NCI-H1694 (cell line): Measurements from ENCODE around the gene ATP7B.

Experiments used
- DNase-seq: peaks from one replicate; lab custom pipeline; 2025; lab: John Stamatoyannopoulos, UW

Gene ATP7B

GRCh38 chr13:51978796-51979556 is 32.3 kb downstream of the ATP7B start:
- DNase-seq, result no peak

GRCh38 chr13:51977625-51978024 is 33.6 kb downstream of the ATP7B start:
- no peak for DNase-seq

GRCh38 chr13:51976890-51977289 is 34.4 kb downstream of the ATP7B start:
- no peak for DNase-seq

GRCh38 chr13:51976423-51976822 is 34.8 kb downstream of the ATP7B start:
- no peak for DNase-seq

- DNase-seq, result no peak
Measured at GRCh38 chr13:51974482-51974881, 36.8 kb downstream of the ATP7B start.

- no peak for DNase-seq
Measured at GRCh38 chr13:51971520-51972426, 39.5 kb downstream of the ATP7B start.

- no peak for DNase-seq
Measured at GRCh38 chr13:51970349-51970748, 40.9 kb downstream of the ATP7B start.

- no peak for DNase-seq
Measured at GRCh38 chr13:51967482-51968446, 43.5 kb downstream of the ATP7B start.

GRCh38 chr13:51966186-51966585 is 45.1 kb downstream of the ATP7B start:
- DNase-seq, result no peak

GRCh38 chr13:51961493-51962403 is 49.5 kb downstream of the ATP7B start:
- DNase-seq, result no peak

GRCh38 chr13:51960766-51961165 is 50.5 kb downstream of the ATP7B start:
- DNase-seq, result no peak

GRCh38 chr13:51959773-51960172 is 51.5 kb downstream of the ATP7B start:
- DNase-seq, result no peak

- no peak for DNase-seq
Measured at GRCh38 chr13:51958217-51958547, 53.1 kb downstream of the ATP7B start.

- no peak for DNase-seq
Measured at GRCh38 chr13:51957377-51958216, 53.7 kb downstream of the ATP7B start.

GRCh38 chr13:51956717-51957116 is 54.5 kb downstream of the ATP7B start:
- no peak for DNase-seq

- peak; percentile 63 for DNase-seq
Measured at GRCh38 chr13:51955816-51956603, 55.2 kb downstream of the ATP7B start.

- peak; percentile 63 for DNase-seq
Measured at GRCh38 chr13:51955281-51955771, 55.9 kb downstream of the ATP7B start.

GRCh38 chr13:51953347-51954195 is 57.7 kb downstream of the ATP7B start:
- DNase-seq, result no peak
